GM18519 (cell line): ENCODE measurements around the gene NRXN2.

Source experiments
- ATAC-seq: cut with Tn5 transposase; IDR thresholded peaks from one replicate; pipeline ENCODE4 v1.9.1; 2021; ENCODE audit warnings: mild to moderate bottlenecking, moderate library complexity; ENCODE audit not compliant: unreplicated experiment, low FRiP score

The NRXN2 gene

DNA sequence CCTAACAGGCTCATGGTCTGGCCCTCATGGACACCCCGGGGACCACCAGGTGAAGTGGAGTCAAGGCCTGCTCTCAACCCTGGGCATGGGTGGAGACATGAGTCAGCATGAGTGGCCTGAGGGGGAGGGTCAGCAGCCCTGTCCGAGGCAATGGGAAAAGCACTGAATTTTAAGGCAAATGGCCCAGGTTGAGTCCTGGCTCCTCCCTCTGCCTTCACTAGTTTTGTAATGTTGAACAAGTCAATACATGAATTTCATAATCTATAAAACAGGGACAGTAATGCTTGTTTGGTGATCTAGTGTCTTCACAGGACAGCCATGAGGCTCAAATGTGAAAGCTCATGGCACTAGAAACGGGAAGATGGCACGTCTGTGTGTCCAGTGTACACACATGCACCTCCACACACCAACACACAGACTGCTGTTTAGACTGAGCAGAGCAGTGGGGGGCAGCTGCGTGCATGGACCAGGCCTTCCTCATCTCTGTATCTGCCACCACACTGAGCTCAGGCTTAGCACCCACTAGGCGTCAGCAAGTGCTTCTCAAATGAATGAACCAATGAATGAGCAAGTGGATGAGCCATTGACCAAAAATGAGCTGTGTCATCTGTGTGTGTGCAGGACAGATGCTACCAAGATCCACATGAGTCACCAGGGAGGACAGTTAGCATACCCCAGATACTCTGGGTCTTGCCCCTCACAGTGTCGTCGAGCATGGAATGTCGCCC is 63.4 kb downstream of the NRXN2 start:
- ATAC-seq, result no peak

DNA sequence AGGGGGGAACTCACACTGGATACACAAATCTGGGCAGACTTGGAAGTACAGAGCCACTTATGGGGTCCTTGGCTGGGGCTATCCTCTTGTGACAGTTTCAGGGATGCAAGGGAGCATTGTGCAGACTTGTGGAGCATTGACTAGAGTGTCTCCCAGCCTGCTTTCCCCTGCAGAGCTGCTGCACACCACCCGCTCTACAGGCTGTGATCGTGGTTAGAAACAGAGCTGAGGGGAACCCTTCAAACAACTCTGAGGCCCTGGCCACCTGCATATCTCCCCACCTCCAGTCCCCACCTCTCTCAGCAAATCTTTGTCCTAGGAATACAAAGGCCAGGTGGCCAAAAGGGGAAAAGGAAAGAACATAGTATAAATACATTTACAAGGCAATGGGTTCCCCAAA is 64.7 kb downstream of the NRXN2 start:
- ATAC-seq, result no peak

DNA sequence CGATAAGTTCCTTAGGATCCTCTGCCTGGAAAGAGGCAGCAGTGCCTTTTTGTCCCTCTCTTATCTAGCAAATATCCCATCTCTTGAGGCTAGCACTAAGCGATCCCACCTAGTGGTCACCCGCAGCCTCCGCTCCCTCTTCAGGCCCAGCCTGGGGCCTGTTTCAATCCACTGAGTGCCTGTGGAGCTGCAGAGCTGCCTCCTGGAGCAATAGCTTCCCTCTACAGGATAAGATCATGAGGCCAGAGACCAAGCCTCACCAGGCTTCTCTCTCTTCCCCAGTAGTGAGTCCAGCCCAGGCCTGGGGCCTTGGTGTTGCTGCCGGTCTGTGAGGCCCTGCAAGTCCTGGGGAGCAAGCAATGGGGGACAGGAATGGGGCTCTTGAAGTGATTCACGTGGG is 66.1 kb downstream of the NRXN2 start:
- no peak for ATAC-seq

DNA sequence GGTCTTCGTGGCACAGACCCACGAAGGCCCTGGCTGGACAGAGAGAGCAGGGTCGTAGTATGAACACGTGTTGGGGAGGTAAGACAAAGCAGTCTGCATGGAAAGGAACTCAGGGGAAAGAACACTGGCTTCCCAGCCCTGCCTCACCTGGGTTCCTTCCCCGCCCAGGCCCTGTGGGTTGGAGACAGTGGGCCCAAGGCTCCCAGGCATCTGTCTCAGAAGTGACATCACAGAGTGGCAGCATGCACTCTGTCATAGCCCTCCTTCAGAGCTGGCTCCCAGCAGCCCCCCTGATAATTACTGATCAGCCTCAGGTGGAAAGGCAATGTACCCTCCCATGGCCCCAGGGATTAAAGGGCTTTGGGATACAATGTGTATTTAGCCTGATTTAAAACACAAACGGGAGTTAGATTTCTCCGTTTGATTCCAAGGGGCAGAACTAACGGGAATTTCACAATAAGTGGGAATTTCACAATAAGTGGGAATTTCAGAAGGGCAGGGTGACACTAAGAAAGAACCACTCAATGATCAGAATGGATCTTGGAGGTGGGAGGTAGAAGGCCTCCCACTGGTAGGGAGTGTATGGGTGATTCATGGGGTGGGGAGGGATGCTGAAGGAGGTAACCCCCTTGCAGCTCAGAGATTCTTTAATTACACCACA is 66.9 kb downstream of the NRXN2 start:
- no peak for ATAC-seq

GRCh38 chr11:64654958-64655541 is 67.9 kb downstream of the NRXN2 start:
- ATAC-seq, result no peak

GRCh38 chr11:64654439-64654838 is 68.6 kb downstream of the NRXN2 start:
- no peak for ATAC-seq

DNA sequence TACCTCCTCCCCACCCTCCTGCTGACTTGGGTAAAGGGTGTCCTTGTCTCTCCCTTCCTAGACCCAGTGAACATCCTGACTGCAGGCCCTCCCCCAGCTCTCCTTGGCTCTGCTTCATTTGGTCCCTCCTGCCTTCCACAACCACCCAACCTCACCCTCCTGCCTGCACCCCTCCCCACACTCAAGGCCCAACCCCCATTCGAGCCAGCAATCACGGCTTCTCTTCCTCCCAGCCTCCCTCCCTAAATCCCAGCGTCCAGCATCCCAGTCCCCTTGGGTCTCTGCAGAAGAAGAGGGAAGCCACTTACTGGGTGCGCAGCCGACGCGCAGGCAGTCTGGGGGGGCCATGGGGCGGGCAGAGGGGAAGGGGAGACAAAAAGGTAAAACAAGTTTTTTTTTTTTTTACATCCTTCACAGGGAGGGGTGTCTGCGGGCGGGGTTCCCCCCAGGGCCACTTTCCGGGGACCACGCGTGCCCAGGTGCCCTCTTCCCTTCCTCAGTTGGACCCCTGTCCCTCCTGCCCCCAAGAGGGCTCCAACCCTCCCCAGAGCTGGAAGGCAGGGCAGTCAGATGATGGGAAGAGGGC is 69.5 kb downstream of the NRXN2 start:
- ATAC-seq, result no peak

DNA sequence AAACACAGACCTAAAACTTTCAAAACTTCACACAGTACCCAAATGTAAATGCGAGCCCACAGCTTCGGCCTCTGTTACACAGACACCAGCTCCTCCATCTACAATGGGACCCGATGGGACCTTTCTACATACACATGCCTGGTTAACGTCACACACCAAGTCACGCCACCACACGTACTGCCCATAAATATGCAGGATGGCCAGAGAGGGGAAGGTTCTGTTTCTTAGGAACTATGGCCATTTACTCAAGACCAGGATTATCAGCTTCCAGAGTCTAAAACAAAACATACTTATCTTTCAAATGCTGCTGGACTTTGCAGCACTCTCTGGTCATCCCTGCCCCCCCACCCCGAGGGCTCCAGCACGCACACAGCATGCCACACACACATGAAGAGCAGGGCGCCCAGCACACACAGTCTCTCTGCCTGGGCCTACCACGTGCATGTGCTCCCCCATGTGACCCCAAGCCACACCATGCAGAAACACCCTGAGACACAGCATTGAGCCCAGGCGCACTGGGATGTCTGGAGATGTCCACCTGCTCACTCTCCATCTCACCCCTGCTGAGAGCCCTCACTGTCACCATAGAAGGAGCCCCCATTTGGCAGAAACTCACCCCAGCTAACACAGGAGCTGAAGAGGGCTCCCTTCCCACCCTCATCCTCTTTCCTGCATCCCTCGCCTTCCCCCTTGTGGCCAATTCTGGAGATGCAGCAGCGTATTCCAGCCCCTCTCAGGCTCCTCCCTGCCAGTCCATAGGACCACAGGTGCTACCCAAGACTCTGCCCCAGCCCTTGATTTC is 70.2 kb downstream of the NRXN2 start:
- no peak for ATAC-seq

DNA sequence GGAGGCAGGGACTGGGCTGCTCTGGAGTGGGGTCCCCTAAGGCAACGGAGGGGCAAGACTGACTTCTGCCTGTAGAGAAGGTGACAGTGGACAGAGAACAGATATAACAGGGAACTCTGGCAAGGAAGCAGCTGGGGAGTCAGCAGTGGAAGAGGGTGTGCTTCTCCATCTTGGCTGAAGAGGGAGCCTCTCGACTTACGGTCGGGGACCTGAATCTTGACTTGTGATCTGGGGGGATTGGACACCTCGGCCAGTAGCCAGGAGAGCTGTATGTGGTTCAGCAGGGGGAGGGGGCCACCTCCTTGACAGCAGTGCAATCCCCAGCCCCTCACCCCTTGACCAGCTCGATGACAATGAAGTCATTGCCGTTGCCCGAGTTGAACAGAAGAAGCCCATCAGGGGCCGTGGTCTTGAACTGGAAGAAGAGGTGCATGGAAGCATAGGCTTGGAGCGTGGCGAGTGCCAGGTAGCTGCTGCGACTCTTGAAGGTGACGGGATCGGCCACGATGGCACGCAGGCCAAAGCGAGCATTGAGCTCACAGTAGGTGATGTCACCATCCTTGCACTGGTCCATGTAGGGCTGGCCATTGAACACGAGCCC is 72.0 kb downstream of the NRXN2 start:
- ATAC-seq, result no peak

DNA sequence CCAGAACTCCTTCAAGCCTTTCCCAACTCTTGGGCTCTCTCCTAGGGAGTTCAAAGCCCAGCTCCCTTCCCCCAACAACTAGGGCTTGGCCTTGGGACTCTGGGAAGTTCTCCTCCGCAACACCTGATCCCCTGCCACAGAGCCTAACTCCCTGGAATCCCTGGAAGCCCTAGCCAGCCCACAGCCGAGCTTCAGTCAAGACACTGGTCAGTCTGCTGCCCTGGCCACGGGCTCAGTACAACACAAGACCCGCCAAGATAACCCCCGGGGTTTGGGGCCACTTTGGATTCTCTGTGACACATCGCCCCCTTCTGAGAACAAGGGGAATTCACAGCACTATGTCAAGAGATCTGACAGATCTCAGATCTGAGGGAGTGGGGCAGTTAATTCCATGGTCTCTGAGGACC is 73.7 kb downstream of the NRXN2 start:
- no peak for ATAC-seq

- ATAC-seq, result no peak
These were observed 74.4 kb downstream of the NRXN2 start for GRCh38 chr11:64648551-64648950.

GRCh38 chr11:64647019-64647779 is 75.8 kb downstream of the NRXN2 start:
- no peak for ATAC-seq

GRCh38 chr11:64644647-64645275 is 78.2 kb downstream of the NRXN2 start:
- ATAC-seq, result no peak

GRCh38 chr11:64643920-64644646 is 78.9 kb downstream of the NRXN2 start:
- no peak for ATAC-seq

DNA sequence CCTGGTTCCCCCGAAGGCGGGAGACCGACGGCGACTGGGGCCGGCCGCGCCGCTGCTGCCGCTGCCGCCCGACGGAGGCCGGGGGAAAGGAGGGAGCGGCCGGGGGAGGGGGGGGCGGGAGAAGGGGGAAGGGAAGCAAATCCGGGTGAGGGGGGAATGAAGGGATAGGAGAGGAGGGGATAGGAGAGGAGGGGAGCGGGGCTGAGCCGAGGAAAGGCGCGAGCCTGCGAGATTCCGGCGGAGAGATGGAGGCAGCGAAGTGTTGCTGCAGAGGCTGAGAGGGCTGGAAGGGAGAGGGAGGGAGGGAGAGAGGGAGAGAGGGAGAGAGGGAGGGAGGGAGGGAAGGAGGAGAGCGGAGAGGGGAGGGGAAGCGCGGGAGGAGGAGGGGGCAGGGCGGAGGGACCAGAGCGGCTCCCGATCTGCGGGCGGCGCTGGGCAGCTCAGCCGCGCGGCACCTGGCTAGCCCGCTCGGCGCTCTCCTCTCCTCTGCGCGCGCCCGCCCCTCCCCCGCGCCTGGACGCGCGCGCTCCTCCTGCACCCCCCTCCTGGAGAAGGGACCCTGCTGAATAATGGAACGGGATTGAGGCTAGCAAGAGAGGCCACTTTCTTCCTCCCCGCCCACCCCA is 79.6 kb downstream of the NRXN2 start:
- ATAC-seq, result no peak

GRCh38 chr11:64642871-64643255 is 80.1 kb downstream of the NRXN2 start:
- ATAC-seq, result no peak

DNA sequence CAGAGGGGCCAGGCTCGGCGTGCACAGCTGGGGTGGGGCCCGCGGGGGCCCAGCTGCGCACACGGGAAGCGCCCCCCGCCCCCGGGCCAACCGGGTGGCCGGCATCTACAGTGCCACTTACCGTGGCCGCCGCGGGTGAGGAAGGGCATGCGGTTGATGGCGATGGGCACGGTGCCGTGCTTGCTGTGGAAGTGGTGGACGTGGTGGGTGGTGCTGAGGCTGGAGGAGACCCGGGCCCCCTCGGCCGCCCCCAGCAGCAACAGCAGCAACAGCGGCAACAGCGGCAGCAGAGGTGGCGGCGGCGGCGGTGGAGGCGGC is 80.6 kb downstream of the NRXN2 start:
- no peak for ATAC-seq
